HUES48 (cell line): ENCODE data around the gene SLC35A4.
A peak's percentile ranks its signal among the peaks of the same experiment; 100 is the strongest.

Experiments used
- H3K27ac ChIP-seq: one replicate; pipeline ENCODE4 v1.7.0; 2013; ENCODE audit warnings: low read depth, low read length, inconsistent platforms
- H3K27me3 ChIP-seq: 2 replicates; pipeline ENCODE4 v1.6.1; 2013; ENCODE audit warnings: mild to moderate bottlenecking, low read length; ENCODE audit not compliant: control insufficient read depth, insufficient read depth
- H3K36me3 ChIP-seq: 2 replicates; pipeline ENCODE4 v1.6.1; 2013; ENCODE audit warnings: low read length; ENCODE audit not compliant: control insufficient read depth, insufficient read depth
- H3K4me1 ChIP-seq: 2 replicates; pipeline ENCODE4 v1.6.1; 2013; ENCODE audit warnings: mild to moderate bottlenecking, low read length; ENCODE audit not compliant: control insufficient read depth, insufficient read depth
- H3K4me3 ChIP-seq: 2 replicates; pipeline ENCODE4 v1.5.1; 2013; ENCODE audit warnings: mild to moderate bottlenecking, low read depth, low read length
- H3K9ac ChIP-seq: 2 replicates; pipeline ENCODE4 v1.6.1; 2013; ENCODE audit warnings: mild to moderate bottlenecking, low read depth, low read length, moderate library complexity
- H3K9me3 ChIP-seq: 2 replicates; pipeline ENCODE4 v1.6.1; 2013; ENCODE audit warnings: low read length; ENCODE audit not compliant: control insufficient read depth, insufficient read depth

The SLC35A4 gene, protein sequence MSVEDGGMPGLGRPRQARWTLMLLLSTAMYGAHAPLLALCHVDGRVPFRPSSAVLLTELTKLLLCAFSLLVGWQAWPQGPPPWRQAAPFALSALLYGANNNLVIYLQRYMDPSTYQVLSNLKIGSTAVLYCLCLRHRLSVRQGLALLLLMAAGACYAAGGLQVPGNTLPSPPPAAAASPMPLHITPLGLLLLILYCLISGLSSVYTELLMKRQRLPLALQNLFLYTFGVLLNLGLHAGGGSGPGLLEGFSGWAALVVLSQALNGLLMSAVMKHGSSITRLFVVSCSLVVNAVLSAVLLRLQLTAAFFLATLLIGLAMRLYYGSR

GRCh38 chr5:140564196-140565023 lies at the start of gene SLC35A4, which contains the start of gene APBB3:
Gene SLC35A4, plus strand, starts transcription at chr5:140564828. Its CDS starts 2,342 bp downstream, at chr5:140567170.
Gene APBB3, minus strand, starts transcription at chr5:140564598. Its CDS starts 353 bp downstream, at chr5:140564245.
- Histone ChIP-seq H3K27ac (peak within 1 kb of the TSS; percentile 82), H3K4me1 (peaks cover 4% of the 10 kb centered on the region; the same call in 1 of the 2 replicates), H3K4me3 (peak within 1 kb of the TSS; percentile 88), H3K9me3 (no peaks in the 10 kb centered on the region), H3K27me3 (no peaks in the 10 kb centered on the region), H3K36me3 (peaks cover 36% of the 10 kb centered on the region), H3K9ac (peak within 1 kb of the TSS; percentile 76)

GRCh38 chr5:140524003-140524402 lies 40.6 kb upstream of the SLC35A4 start:
- no peaks in the 10 kb centered on the region for H3K9me3 ChIP-seq
- H3K27ac ChIP-seq = no peak overlapping the region
- H3K27me3 ChIP-seq = no peaks in the 10 kb centered on the region
- H3K9ac ChIP-seq = no peak overlapping the region
- H3K4me1 ChIP-seq = no peaks in the 10 kb centered on the region
- H3K4me3 ChIP-seq = no peak overlapping the region
- H3K36me3 ChIP-seq = peaks cover 66% of the 10 kb centered on the region

DNA sequence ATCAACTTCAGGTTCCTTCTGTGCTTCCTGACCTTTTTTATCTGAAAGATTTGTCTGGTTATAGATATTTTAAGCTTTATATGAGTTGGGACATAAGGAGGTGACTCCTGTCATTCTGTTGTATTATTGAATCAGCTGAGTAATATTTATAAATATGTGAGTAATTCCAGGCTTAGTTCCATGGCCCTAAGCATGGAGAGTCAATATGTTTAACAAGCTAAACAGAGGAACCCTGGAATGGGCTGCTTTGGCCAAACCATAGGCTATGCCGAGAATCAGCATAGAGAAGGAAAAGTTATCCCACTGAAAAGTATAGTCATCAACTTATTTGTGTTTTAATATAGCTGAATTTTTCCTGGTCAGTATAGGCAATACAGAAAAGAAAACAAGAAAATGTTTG lies 24.4 kb upstream of the SLC35A4 start:
- Histone ChIP-seq H3K27ac (no peak overlapping the region), H3K27me3 (no peaks in the 10 kb centered on the region), H3K36me3 (peaks cover 80% of the 10 kb centered on the region), H3K9me3 (no peaks in the 10 kb centered on the region), H3K4me1 (no peaks in the 10 kb centered on the region), H3K4me3 (no peak overlapping the region), H3K9ac (no peak overlapping the region)

DNA sequence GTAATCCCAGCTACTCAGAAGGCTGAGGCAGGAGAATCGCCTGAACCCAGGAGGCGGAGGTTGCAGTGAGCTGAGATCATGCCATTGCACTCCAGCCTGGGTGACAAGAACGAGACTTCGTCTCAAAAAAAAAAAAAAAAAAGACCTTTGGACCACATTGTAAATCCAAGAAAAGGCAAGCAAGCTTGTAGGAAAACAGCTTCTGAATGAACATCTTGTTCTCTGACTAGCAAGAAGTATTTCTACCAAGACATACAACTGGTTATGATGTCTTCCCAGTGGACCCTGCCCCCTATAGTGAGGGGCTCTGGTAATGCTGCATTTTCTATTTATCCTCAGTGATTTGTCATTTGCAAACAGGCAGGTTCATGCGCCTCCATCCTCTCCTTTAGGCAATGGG lies 21.7 kb upstream of the SLC35A4 start:
- Histone ChIP-seq H3K4me1 (peaks cover 9% of the 10 kb centered on the region; the same call in 1 of the 2 replicates), H3K9me3 (no peaks in the 10 kb centered on the region), H3K27me3 (no peaks in the 10 kb centered on the region), H3K4me3 (no peak overlapping the region), H3K36me3 (peaks cover 61% of the 10 kb centered on the region), H3K27ac (no peak overlapping the region), H3K9ac (no peak overlapping the region)

GRCh38 chr5:140544986-140545385 lies 19.6 kb upstream of the SLC35A4 start:
- peaks cover 57% of the 10 kb centered on the region for H3K36me3 ChIP-seq
- no peak overlapping the region for H3K27ac ChIP-seq
- H3K4me3 ChIP-seq = no peak overlapping the region
- H3K27me3 ChIP-seq = no peaks in the 10 kb centered on the region
- no peaks in the 10 kb centered on the region for H3K9me3 ChIP-seq
- no peak overlapping the region for H3K9ac ChIP-seq
- H3K4me1 ChIP-seq = peaks cover 19% of the 10 kb centered on the region

- Histone ChIP-seq H3K27me3 (no peaks in the 10 kb centered on the region), H3K9ac (no peak overlapping the region), H3K4me1 (peaks cover 19% of the 10 kb centered on the region), H3K27ac (no peak overlapping the region), H3K9me3 (no peaks in the 10 kb centered on the region), H3K36me3 (peaks cover 57% of the 10 kb centered on the region), H3K4me3 (no peak overlapping the region)
Observed at GRCh38 chr5:140545606-140546005, 19.0 kb upstream of the SLC35A4 start.

DNA sequence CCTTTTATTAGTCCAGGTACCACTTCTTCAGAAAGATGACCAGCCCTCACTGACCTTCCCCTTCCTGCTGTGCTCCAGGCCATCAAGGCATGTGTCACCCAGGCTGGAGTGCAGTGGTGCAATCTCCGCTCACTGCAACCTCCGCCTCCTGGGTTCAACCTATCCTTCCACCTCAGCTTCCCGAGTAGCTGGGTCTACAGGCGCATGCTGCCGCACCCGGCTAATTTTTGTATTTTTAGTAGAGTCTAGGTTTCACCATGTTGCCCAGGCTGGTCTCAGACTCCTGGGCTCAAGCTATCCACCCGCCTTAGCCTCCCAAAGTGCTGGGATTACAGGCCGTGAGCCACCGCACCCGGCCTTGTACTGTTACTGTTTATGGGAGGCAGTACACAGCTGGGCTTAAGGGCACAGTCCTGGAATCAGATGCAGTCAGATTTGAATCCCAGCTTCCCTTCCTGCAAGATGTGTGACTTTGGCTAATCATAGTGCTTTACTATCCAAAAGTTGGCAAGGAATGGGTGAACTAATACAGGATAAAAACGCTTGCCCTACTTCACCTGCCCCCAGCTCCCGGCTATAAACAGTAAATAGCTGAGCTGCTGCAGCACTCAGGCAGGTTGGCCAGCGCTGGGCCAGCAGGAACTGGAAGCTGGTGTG lies 17.6 kb upstream of the SLC35A4 start:
- peak overlapping the region; percentile 93 for H3K27ac ChIP-seq
- peaks cover 57% of the 10 kb centered on the region for H3K36me3 ChIP-seq
- peak overlapping the region; percentile 40; the same call in 1 of the 2 replicates for H3K9ac ChIP-seq
- no peaks in the 10 kb centered on the region for H3K9me3 ChIP-seq
- peaks cover 19% of the 10 kb centered on the region for H3K4me1 ChIP-seq
- no peaks in the 10 kb centered on the region for H3K27me3 ChIP-seq
- peak overlapping the region; percentile 43; the same call in 1 of the 2 replicates for H3K4me3 ChIP-seq

DNA sequence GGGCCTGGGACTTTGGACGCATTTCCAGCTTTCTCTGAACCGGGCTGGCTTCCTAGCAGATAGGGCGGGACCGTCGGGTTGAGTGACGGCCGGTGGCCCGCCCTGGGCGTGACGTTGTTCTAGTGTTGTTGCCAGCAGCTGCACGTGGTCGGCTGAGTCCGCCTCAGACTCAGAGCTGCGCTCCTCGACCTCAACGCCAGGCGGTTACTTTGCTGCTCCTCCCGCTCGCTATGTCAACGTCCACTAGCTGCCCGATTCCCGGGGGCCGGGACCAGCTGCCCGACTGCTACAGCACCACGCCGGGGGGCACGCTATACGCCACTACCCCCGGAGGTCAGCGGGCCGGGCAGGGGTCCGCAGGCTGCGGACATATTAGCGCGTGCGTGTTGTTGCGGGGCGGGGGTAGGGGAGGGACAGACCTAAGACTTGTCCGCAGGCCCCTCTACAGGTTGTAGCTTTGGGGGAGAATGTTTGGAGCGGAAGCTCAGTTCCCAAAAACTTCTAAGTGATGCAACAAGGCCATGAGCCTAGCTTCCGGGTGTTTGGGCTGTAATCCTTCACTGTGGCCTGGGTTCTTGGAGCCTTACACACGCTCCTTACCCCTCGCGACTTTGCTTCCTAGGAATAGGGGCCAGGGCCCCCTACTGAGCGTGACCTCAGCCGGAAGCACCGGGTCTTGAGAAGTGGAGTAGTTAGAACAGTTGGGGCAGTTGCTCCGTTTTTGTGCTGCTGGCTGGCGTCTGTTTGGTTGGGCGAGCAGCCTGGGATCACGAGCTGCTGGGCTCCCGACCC lies 16.9 kb upstream of the SLC35A4 start, which contains the start of gene EIF4EBP3:
TSS of gene EIF4EBP3 (plus strand) at position 155 of the 792 bp plus-strand sequence. CDS start at position 231, 76 bp downstream.
- peaks cover 19% of the 10 kb centered on the region for H3K4me1 ChIP-seq
- H3K36me3 ChIP-seq = peaks cover 56% of the 10 kb centered on the region
- H3K27me3 ChIP-seq = no peaks in the 10 kb centered on the region
- H3K9me3 ChIP-seq = no peaks in the 10 kb centered on the region
- peak within 1 kb of the TSS; percentile 78 for H3K9ac ChIP-seq
- H3K4me3 ChIP-seq = peak within 1 kb of the TSS; percentile 66
- H3K27ac ChIP-seq = peak within 1 kb of the TSS; percentile 93

DNA sequence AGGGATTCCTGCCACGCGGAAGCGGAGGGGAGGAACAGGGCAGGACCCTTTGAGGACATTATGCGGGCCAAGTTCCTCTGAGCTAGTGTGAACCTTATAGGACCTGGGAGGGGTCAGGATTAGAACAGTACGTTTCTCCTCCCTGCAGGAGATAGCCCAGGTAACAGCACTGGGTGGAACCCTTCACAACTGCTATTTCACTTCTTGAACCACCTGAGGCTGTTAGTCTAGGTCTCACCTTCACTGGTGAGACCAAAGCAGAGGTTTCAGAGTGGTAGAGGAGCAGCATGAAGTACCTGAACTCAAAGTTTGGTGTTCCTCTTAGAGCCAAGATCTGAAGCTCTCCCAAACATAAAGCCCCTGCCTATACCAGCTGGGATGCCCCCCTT lies 16.3 kb upstream of the SLC35A4 start:
- Histone ChIP-seq H3K27me3 (no peaks in the 10 kb centered on the region), H3K9me3 (no peaks in the 10 kb centered on the region), H3K4me1 (peaks cover 19% of the 10 kb centered on the region), H3K27ac (peak overlapping the region; percentile 93), H3K9ac (peak overlapping the region; percentile 78), H3K4me3 (peak overlapping the region; percentile 66), H3K36me3 (peaks cover 58% of the 10 kb centered on the region)

GRCh38 chr5:140548791-140549190 lies 15.8 kb upstream of the SLC35A4 start:
- Histone ChIP-seq H3K4me3 (peak overlapping the region; percentile 66; the same call in 1 of the 2 replicates), H3K36me3 (peaks cover 60% of the 10 kb centered on the region), H3K4me1 (peaks cover 19% of the 10 kb centered on the region), H3K9me3 (no peaks in the 10 kb centered on the region), H3K27me3 (no peaks in the 10 kb centered on the region), H3K9ac (no peak overlapping the region), H3K27ac (peak overlapping the region; percentile 93)
